ENCODE measurements around the gene VPS4B.

DNA sequence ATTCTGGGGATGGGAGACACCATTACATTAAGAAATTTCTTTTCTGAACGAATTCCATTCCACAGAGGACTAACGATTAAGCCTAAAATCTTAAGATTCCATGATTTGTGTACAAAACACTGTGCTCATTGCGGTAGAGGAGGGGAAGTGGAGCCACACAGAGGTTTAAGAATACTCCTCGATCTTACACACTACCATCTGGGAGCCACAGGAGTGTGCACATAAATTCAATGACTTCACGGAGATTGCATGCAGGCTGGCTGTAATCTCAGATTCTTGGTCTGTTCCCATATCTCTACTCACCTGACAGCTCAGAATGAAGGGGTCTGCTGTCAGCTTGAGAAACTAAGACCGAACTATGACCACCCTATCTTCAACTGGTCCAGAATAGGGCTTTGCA, 762 bp downstream of the VPS4B start:
- TF ChIP-seq, protein P1, sequence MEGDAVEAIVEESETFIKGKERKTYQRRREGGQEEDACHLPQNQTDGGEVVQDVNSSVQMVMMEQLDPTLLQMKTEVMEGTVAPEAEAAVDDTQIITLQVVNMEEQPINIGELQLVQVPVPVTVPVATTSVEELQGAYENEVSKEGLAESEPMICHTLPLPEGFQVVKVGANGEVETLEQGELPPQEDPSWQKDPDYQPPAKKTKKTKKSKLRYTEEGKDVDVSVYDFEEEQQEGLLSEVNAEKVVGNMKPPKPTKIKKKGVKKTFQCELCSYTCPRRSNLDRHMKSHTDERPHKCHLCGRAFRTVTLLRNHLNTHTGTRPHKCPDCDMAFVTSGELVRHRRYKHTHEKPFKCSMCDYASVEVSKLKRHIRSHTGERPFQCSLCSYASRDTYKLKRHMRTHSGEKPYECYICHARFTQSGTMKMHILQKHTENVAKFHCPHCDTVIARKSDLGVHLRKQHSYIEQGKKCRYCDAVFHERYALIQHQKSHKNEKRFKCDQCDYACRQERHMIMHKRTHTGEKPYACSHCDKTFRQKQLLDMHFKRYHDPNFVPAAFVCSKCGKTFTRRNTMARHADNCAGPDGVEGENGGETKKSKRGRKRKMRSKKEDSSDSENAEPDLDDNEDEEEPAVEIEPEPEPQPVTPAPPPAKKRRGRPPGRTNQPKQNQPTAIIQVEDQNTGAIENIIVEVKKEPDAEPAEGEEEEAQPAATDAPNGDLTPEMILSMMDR (IDR thresholded peaks at IDR 0.05) = no peak
- TF ChIP-seq POLR2A (IDR thresholded peaks at IDR 0.05) = no peak

Measured in ovary (tissue), 3 donors.